Activated B cell treated with CpG ODN at 0.5 μM for 24 hours (primary cell): ENCODE measurements around the gene DGKB. TPM values are rescaled to one million over a fixed set of nuclear protein-coding genes. Genes with fewer than 3 reads are reported as not detected.

Source experiments
- ATAC-seq: fragments of 200-7000 bp; cut with Tn5 transposase; one replicate; pipeline ENCODE4 v1.10.0; 2021; ENCODE audit warnings: low read depth, mild to moderate bottlenecking, moderate library complexity
- CTCF ChIA-PET: fragments of 350-600 bp; sonication (Branson Sonifier 250); formaldehyde crosslinking; loops from one replicate; lab custom pipeline; 2021; ENCODE audit warnings: antibody characterized with exemption; lab: Charles Lee
- POLR2A ChIA-PET: fragments of 350-600 bp; sonication (Branson Sonifier 250); formaldehyde crosslinking; loops from one replicate; lab custom pipeline; 2021; ENCODE audit warnings: antibody characterized with exemption; lab: Charles Lee
- DNase-seq: peaks from one replicate; pipeline ENCODE4 v3.0.0; 2022
- H3K27ac Mint-ChIP-seq: one replicate; pipeline ENCODE4 v1.8.0; 2020; ENCODE audit warnings: mixed read lengths
- H3K27me3 Mint-ChIP-seq: one replicate; pipeline ENCODE4 v1.8.0; 2021; ENCODE audit warnings: mixed read lengths
- H3K36me3 Mint-ChIP-seq: one replicate; pipeline ENCODE4 v1.8.0; 2021; ENCODE audit warnings: low read depth, mixed read lengths
- H3K4me1 Mint-ChIP-seq: one replicate; pipeline ENCODE4 v1.8.0; 2021; ENCODE audit warnings: mixed read lengths
- H3K4me3 Mint-ChIP-seq: one replicate; pipeline ENCODE4 v1.8.0; 2020; ENCODE audit warnings: mild to moderate bottlenecking, mixed read lengths
- H3K9me3 Mint-ChIP-seq: one replicate; pipeline ENCODE4 v1.8.0; 2020; ENCODE audit warnings: mixed read lengths
- intact Hi-C: fragments of 100-400 bp; cut with micrococcal nuclease; formaldehyde crosslinking; loops from one replicate; pipeline ENCODE4 v1.15.1; 2024
- total RNA-seq: library from RNA; stranded (reverse); gene quantifications from 2 replicates; pipeline ENCODE4 v1.2.3, GENCODE V29; 2022
- TF ChIP-seq, protein P1 (sequence below): fragments of 200-600 bp; IDR thresholded peaks from one replicate; pipeline ENCODE4 v1.8.0; 2022; ENCODE audit warnings: antibody characterized with exemption, mild to moderate bottlenecking

The DGKB gene
- total RNA-seq, 1 donor from 2014 or later, result not detected

DNA sequence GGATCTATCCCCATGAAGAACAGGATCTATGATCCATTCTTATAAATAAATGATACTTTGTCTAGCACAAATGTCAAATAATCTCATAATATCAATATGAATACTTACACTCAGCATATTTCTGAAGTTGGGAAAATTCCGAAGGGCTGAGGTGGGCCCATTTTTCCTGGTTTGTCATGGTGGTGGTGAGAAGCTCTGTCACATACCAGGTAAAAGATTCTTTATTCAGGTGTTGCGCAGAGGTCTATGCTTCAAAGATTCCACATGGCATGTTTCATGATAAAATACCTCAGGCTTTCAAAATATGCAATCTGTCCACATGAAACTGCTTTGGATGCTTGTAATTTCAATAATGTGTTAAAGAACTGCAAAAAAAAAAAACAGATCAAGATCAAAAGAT lies 61.5 kb downstream of the DGKB start:
- POLR2A ChIA-PET, result no interaction called here
- no peak for ATAC-seq
- H3K4me3 Mint-ChIP-seq, result no peak overlapping the region
- H3K27me3 Mint-ChIP-seq, result no peaks in the 10 kb centered on the region
- no peaks in the 10 kb centered on the region for H3K4me1 Mint-ChIP-seq
- TF ChIP-seq, protein P1, sequence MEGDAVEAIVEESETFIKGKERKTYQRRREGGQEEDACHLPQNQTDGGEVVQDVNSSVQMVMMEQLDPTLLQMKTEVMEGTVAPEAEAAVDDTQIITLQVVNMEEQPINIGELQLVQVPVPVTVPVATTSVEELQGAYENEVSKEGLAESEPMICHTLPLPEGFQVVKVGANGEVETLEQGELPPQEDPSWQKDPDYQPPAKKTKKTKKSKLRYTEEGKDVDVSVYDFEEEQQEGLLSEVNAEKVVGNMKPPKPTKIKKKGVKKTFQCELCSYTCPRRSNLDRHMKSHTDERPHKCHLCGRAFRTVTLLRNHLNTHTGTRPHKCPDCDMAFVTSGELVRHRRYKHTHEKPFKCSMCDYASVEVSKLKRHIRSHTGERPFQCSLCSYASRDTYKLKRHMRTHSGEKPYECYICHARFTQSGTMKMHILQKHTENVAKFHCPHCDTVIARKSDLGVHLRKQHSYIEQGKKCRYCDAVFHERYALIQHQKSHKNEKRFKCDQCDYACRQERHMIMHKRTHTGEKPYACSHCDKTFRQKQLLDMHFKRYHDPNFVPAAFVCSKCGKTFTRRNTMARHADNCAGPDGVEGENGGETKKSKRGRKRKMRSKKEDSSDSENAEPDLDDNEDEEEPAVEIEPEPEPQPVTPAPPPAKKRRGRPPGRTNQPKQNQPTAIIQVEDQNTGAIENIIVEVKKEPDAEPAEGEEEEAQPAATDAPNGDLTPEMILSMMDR, result no peak
- CTCF ChIA-PET, result no interaction called here
- no peak overlapping the region for H3K27ac Mint-ChIP-seq
- H3K36me3 Mint-ChIP-seq, result no peaks in the 10 kb centered on the region
- no peak for DNase-seq
- intact Hi-C loops, result no loop called here
- peaks cover 2% of the 10 kb centered on the region for H3K9me3 Mint-ChIP-seq

DNA sequence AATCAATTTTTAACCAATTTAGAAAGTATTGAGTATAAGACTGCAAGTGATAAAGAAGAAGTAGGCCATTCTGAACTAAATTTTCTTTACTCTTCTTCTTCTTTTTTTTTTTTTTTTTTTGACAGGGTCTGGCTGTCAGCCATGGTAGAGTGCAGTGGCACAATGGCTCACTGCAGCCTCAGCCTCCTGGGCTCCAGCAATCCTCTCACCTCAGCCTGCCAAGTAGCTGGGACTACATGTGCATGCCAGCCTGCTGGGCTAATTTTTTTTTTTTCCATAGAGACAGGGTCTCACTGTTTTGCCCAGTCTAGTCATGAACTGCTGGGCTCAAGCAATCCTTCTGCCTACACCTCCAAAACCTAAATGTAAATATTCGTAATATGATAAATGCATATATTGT lies 63.2 kb downstream of the DGKB start:
- intact Hi-C loops, result no loop called here
- Mint-ChIP-seq H3K27ac (no peak overlapping the region), H3K9me3 (peaks cover 3% of the 10 kb centered on the region), H3K4me1 (no peaks in the 10 kb centered on the region), H3K4me3 (no peak overlapping the region), H3K36me3 (no peaks in the 10 kb centered on the region), H3K27me3 (no peaks in the 10 kb centered on the region)
- no peak for ATAC-seq
- TF ChIP-seq, protein P1, result no peak
- POLR2A ChIA-PET, result no interaction called here
- CTCF ChIA-PET, result no interaction called here
- no peak for DNase-seq

DNA sequence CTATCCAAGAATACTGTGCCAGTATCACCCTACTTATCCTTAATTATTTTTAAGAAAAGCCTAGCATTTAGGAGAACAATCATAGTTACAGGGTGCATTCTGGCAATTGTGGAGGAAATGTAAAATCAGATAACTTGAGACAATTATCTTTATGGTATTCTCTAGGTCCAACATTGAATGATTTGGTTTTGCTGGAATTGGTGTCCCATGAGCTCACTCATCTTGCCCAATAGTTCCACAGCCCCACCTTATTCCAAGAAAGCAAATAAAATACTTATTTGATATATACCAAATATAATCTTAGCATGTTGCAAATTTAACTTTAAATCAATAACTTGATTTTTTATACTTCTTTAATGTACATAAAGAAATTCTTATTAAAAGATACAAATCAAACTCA lies 65.3 kb downstream of the DGKB start:
- ChIA-PET CTCF (no interaction called here), POLR2A (no interaction called here)
- no peak for ATAC-seq
- Mint-ChIP-seq H3K27ac (no peak overlapping the region), H3K4me1 (no peaks in the 10 kb centered on the region), H3K4me3 (no peak overlapping the region), H3K36me3 (no peaks in the 10 kb centered on the region), H3K9me3 (peaks cover 4% of the 10 kb centered on the region), H3K27me3 (no peaks in the 10 kb centered on the region)
- intact Hi-C loops, result no loop called here
- no peak for DNase-seq
- TF ChIP-seq, protein P1, result no peak

- ATAC-seq (no peak), DNase-seq (no peak)
- intact Hi-C loops, result no loop called here
- Mint-ChIP-seq H3K9me3 (peaks cover 4% of the 10 kb centered on the region), H3K4me3 (no peak overlapping the region), H3K27me3 (no peaks in the 10 kb centered on the region), H3K36me3 (no peaks in the 10 kb centered on the region), H3K27ac (no peak overlapping the region), H3K4me1 (no peaks in the 10 kb centered on the region)
- TF ChIP-seq, protein P1, result no peak
- ChIA-PET CTCF (no interaction called here), POLR2A (no interaction called here)
Observed at GRCh38 chr7:14836571-14837189, 65.9 kb downstream of the DGKB start.

GRCh38 chr7:14836006-14836405 lies 66.5 kb downstream of the DGKB start:
- ChIA-PET CTCF (no interaction called here), POLR2A (no interaction called here)
- Mint-ChIP-seq H3K4me1 (no peaks in the 10 kb centered on the region), H3K27me3 (no peaks in the 10 kb centered on the region), H3K27ac (no peak overlapping the region), H3K4me3 (no peak overlapping the region), H3K9me3 (peaks cover 4% of the 10 kb centered on the region), H3K36me3 (no peaks in the 10 kb centered on the region)
- ATAC-seq (no peak), DNase-seq (no peak)
- intact Hi-C loops, result no loop called here
- TF ChIP-seq, protein P1, result no peak
